Ascending aorta (tissue), 2 donors: ENCODE data around the gene YES1. TPM values are rescaled to one million over a fixed set of nuclear protein-coding genes. Genes with fewer than 3 reads are reported as not detected.

ENCODE experiments used
- DNase-seq, 2 donors: peaks; one replicate each; pipeline ENCODE4 v3.0.0-alpha.2; 2019; ENCODE audit warnings: low spot score in 2 of 2
- H3K27ac ChIP-seq, 2 donors: fragments of 200-600 bp; sonication (generic); one replicate each; pipeline ENCODE4 v1.5.1; 2016 to 2017; ENCODE audit warnings: mild to moderate bottlenecking in 1 of 2
- H3K27me3 ChIP-seq: fragments of 200-600 bp; sonication (generic); one replicate; pipeline ENCODE4 v1.5.1; 2017
- H3K36me3 ChIP-seq, 2 donors: fragments of 200-600 bp; sonication (generic); one replicate each; pipeline ENCODE4 v1.5.1; 2016
- H3K4me1 ChIP-seq, 2 donors: fragments of 200-600 bp; sonication (generic); one replicate each; pipeline ENCODE4 v1.5.1; 2016 to 2017; ENCODE audit warnings: mild to moderate bottlenecking in 1 of 2
- H3K4me3 ChIP-seq, 2 donors: fragments of 200-600 bp; sonication (generic); one replicate each; pipeline ENCODE4 v1.5.1; 2016 to 2017; ENCODE audit warnings: mild to moderate bottlenecking in 1 of 2
- H3K9me3 ChIP-seq, 2 donors: fragments of 200-600 bp; sonication (generic); one replicate each; pipeline ENCODE4 v1.5.1; 2016
- intact Hi-C: fragments of 100-400 bp; cut with DNase I; formaldehyde crosslinking; loops from one replicate; pipeline ENCODE4 v1.15.1; 2023
- total RNA-seq: library from RNA; depleted of rRNA; stranded (reverse); fragments of >200 nt; gene quantifications from one replicate; pipeline ENCODE4 v1.1.0, GENCODE V29; 2016
- TF ChIP-seq, protein P1 (sequence below), 3 experiments: fragments of 200-600 bp in 2 of 3; fragments of 450-650 bp in 1 of 3; sonication (generic) in 2 of 3; IDR thresholded peaks; one replicate each; pipeline ENCODE4 v1.5.1; 2016 to 2019; ENCODE audit warnings: antibody characterized with exemption in 3 of 3, mild to moderate bottlenecking in 1 of 3, moderate library complexity in 1 of 3

The YES1 gene
- total RNA-seq, 1 donor from 2014 or later = 30.5 TPM

- Histone ChIP-seq H3K4me3 (no peak overlapping the region), H3K27me3 (no peaks in the 10 kb centered on the region), H3K4me1 (peaks cover 0 to 5% of the 10 kb centered on the region in 2 donors), H3K27ac (no peak overlapping the region), H3K9me3 (no peaks in the 10 kb centered on the region), H3K36me3 (no peaks in the 10 kb centered on the region)
- TF ChIP-seq, protein P1, sequence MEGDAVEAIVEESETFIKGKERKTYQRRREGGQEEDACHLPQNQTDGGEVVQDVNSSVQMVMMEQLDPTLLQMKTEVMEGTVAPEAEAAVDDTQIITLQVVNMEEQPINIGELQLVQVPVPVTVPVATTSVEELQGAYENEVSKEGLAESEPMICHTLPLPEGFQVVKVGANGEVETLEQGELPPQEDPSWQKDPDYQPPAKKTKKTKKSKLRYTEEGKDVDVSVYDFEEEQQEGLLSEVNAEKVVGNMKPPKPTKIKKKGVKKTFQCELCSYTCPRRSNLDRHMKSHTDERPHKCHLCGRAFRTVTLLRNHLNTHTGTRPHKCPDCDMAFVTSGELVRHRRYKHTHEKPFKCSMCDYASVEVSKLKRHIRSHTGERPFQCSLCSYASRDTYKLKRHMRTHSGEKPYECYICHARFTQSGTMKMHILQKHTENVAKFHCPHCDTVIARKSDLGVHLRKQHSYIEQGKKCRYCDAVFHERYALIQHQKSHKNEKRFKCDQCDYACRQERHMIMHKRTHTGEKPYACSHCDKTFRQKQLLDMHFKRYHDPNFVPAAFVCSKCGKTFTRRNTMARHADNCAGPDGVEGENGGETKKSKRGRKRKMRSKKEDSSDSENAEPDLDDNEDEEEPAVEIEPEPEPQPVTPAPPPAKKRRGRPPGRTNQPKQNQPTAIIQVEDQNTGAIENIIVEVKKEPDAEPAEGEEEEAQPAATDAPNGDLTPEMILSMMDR (IDR thresholded peaks at IDR 0.05) = peak; percentile 71 to 98 (median 98)
- peak; percentile 19 to 92 for DNase-seq
- intact Hi-C loops = loop anchor here (2.0 to 5.0 kb wide), 2 partner anchors 97 to 217 kb away; no protein-coding TSS in a partner anchor
Observed at GRCh38 chr18:839224-840022, 27.4 kb upstream of the YES1 start.

DNA sequence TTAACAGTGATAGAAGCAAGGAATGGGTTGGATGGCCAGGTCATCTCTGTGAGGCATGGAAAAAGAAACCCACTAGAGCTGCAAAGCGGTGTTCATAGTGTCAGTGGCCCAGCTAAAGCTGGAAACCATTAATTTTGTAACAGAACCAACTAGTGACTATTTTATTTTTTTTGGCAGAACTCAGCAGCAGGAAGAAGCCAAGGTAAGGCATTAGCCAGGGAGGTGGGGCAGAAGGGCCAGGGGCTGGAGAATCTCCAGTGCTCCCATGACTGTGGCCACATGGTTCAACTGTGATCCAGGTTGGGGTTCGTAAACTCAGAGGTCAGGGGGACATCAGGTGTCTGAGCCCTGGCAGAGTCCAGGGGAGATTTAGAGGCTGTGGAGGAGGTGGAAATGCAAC is 25.9 kb upstream of the YES1 start:
- Histone ChIP-seq H3K4me3 (no peak overlapping the region), H3K4me1 (peaks cover 0 to 5% of the 10 kb centered on the region in 2 donors), H3K27me3 (no peaks in the 10 kb centered on the region), H3K36me3 (no peaks in the 10 kb centered on the region), H3K27ac (no peak overlapping the region), H3K9me3 (no peaks in the 10 kb centered on the region)
- DNase-seq = no peak
- TF ChIP-seq, protein P1 (IDR thresholded peaks at IDR 0.05) = no peak
- intact Hi-C loops = loop anchor here (2.0 to 5.0 kb wide), 2 partner anchors 95 to 216 kb away; no protein-coding TSS in a partner anchor

- intact Hi-C loops = no loop called here
Observed at GRCh38 chr18:834082-834720, 22.2 kb upstream of the YES1 start.

GRCh38 chr18:833197-833596 is 21.2 kb upstream of the YES1 start:
- no peaks in the 10 kb centered on the region for H3K9me3 ChIP-seq
- no peak overlapping the region for H3K27ac ChIP-seq
- no peak overlapping the region for H3K4me3 ChIP-seq
- H3K27me3 ChIP-seq = no peaks in the 10 kb centered on the region
- H3K4me1 ChIP-seq = peaks cover 0 to 5% of the 10 kb centered on the region in 2 donors
- no peak for DNase-seq
- H3K36me3 ChIP-seq = no peaks in the 10 kb centered on the region
- intact Hi-C loops = no loop called here
- TF ChIP-seq, protein P1 (IDR thresholded peaks at IDR 0.05) = no peak

More at GRCh38 chr18:834082-834720, 22.2 kb upstream of the YES1 start:
- Histone ChIP-seq H3K4me3 (no peak overlapping the region), H3K27ac (no peak overlapping the region), H3K4me1 (peaks cover 0 to 5% of the 10 kb centered on the region in 2 donors), H3K36me3 (no peaks in the 10 kb centered on the region), H3K27me3 (no peaks in the 10 kb centered on the region), H3K9me3 (no peaks in the 10 kb centered on the region)
- DNase-seq = no peak
- TF ChIP-seq, protein P1 (IDR thresholded peaks at IDR 0.05) = no peak

GRCh38 chr18:832085-832681 is 20.1 kb upstream of the YES1 start:
- H3K27me3 ChIP-seq = no peaks in the 10 kb centered on the region
- H3K36me3 ChIP-seq = no peaks in the 10 kb centered on the region
- no peak overlapping the region for H3K27ac ChIP-seq
- DNase-seq = no peak
- intact Hi-C loops = no loop called here
- H3K4me1 ChIP-seq = no peaks in the 10 kb centered on the region
- no peak overlapping the region for H3K4me3 ChIP-seq
- TF ChIP-seq, protein P1 (IDR thresholded peaks at IDR 0.05) = no peak
- no peaks in the 10 kb centered on the region for H3K9me3 ChIP-seq
